GM21723 (cell line): Measurements from ENCODE around the gene RTN4RL1.

Experiments used
- ATAC-seq: cut with Tn5 transposase; IDR thresholded peaks from one replicate; pipeline ENCODE4 v1.9.1; 2021; ENCODE audit warnings: mild to moderate bottlenecking, moderate library complexity; ENCODE audit not compliant: unreplicated experiment

The RTN4RL1 gene

DNA sequence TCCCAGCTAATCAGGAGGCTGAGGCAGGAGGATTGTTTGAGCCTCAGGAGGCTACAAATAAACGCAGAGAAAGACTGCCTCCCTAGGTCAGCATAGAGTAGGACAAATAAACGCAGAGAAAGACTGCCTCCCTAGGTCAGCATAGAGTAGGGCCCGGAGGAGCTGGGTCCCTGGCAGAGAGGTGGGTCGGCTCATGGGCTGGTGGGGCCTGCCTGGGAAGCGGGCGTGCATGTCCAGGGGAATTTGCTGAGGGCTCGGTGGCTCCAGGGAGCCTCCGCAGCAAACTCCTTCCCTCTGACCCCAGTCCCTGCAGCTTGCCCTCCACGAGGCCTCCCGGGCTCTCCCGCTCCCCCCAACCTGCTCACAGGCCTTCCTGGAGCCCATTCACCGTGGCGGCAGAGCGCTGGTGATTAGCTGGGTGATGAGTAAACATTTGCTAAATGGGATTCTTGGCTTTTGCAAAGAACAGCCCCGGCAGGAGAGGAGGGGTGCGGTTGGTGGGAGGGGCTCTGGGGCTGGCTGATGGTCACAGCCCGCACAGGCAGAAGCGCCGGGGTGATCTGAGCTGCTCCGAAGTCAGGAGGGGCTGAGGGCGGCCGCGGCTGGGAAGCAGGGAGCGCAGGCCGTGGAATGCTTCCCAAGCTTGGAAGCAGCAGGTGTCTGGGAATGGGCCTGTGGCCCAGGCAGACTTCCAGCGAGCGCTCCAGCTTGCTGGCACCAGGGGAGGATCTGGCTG is 93.1 kb downstream of the RTN4RL1 start:
- ATAC-seq = no peak

DNA sequence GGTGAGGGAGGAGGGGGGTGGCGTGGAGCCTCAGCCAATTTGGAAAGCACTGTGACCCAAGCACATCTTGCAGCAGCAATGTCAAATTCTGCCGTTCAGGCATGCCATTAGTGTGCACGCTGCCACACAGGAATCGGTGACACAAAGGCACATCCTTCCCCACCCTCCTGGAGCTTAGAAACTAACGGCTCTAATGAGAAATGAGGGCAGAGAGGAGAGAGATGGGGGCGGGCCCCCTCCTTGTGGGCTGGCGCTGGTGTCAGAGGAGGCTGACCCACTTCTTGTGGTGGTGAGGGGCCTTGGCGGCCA is 94.8 kb downstream of the RTN4RL1 start:
- no peak for ATAC-seq

DNA sequence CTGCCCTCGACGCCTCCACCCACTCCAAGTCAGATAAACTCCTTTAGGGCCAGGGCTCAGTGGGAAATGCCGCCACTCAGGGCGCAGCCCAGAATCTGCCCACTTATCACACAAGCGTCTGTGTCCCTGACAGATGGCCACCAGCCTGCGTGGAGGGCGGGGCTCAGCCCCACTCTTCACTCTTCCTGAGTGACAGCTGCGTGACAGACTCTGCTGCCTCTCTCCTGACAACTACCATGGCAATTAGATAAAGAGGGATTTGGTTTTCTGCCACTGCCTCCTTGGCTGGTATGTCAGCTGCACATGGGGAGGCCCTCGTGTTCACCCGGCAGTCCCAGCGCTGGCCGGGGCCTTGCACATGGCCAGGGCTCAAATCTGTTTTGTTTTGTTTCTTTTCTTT is 96.2 kb downstream of the RTN4RL1 start:
- no peak for ATAC-seq

DNA sequence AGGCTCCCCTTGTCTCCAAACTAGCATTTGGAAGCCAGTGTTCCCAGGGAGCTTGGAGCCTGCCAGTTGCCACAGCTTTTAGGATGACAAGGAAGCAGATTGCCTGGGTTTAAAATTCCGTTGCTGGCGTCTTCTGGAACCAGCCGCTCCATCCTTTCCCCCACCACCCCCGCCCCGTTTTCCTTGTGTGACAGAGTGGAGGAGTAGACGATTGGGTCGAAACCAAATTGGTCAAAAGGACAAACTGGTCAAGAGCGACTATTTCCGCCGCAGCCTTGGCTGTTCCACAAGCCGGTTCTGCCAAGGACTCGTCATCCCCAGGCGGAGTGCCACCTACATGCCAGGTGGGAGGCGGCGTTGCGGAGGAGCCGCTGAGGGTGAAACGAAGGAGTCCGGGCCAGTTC is 104.2 kb downstream of the RTN4RL1 start:
- no peak for ATAC-seq

DNA sequence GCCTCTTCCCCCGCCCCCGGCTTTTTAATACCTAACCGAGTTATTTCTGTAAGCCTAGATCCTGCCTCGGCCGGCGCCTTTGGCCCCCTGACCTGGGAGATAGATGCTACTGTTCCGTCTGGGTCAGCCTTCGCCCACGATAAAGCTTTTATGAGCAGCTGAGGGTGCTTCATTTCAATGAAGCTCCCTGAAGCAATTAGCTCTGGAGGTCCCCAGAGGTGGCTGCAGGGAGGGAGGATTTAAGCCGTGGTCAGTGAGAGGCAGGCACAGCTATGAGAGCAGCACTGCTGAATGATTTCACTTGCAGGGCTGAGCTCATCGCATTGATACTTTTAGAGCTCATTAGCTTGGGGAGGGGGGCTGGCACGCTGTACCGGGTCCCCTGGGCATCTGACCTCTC is 105.9 kb downstream of the RTN4RL1 start:
- ATAC-seq = no peak

DNA sequence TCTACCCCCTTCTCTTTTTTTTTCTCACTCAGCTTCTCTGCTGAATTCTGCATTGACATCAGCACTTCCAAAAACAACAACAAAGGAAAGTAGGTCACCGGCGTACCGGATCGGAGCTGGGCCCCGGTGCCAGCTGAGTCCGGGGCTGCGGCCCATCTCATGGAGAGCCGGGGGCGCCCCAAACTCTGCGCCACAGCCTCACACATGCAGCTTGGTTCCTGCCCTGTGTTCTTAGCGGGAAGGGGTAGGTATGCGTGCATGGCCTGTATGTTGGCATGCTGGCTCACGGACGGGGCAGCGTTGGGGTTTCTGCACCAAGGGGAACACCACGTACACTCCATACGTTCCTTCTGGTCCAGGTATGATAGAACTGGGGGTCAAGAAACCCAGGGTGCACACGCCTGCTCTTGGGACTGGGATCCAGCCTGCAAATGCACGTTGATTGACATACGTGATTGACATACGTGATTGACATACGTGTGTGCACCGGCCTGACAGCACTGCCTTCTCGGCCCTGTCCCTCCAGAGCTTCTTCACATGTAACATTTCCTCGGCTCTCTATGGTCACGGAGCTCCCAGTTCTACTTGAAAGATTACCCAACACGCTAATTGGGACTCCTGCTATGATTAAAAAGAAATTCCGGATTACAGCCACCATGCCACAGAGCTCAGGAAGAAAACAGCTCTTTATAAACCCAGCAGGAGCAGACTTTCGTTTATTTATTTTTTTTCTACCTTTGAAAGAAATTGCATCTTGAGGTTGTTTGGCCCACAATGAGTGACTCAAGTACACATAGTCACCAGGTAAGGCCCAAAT is 106.6 kb downstream of the RTN4RL1 start:
- no peak for ATAC-seq

DNA sequence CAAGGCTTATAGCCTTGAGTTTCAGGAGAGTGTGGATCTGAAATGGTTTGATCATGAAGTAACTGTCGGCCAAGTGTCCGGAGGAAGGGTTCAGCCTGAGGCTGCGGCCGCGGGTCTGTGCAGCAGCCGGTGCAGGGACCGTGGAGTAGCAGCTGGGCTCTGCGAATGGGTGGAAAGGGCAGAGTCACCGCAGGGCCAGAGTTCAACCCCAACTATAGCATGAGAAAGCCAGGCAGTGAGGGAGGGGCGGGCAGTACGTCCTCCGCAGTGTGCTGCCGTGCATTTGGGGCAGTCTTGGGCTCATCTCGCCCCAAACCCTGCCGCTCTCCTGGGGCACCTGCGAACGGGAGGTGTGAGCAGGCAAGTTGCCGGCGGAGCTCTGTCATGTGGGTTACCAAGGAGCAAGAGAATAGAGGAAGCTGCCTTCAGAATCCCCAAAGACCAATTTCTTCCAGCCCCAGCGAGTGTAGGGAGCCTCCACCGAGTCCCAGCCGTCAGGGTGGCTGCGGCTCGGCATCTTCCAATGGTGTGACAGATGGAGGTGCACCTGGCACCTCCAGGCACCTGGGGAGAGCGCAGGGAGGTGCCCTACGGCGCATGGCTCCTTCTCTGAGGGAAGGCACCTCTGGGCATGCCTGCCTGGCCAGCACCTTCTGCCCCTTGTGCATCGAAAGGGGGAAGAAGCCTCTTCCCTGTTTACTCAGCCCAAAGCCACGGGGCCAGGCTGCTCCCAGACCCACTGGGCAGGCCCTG is 108.0 kb downstream of the RTN4RL1 start:
- ATAC-seq = no peak

DNA sequence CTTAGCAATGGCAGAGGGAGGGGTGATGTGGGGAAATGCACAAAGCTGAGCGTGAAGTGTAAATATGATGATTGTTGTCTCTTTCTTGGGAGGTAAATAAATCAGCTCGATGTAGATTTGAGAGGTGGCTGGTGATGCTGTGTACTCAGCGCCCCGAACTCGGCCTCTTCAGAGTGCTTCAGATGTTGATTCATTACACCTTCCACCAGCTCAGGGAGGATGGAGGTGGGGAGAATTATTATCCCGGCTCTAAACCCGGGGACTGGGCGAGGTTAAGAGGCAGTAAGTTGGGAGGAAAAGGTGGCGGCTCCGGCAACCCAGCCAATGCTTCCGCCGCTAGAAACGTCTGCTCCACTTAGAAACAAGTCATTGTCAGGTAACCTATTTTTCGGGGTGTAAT is 108.8 kb downstream of the RTN4RL1 start:
- no peak for ATAC-seq

DNA sequence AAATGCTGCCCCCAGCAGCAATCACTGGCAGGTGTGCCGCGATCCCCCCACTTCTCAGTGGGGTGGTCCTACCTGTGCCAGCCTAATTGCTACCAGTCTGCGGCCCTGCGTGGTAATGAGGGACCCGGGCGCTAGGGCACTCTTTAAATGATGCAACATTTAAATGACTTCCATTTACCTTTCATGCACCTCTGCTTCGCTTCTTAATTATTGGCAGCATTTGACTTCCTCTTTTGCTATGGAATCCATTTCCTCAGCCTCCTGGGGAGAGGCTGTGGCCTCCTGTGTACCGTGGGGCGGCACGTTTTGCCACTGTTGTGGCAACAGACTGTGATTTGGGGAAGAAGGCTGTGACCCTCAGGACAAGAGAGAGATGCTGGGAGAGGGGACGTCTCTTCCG is 109.2 kb downstream of the RTN4RL1 start:
- no peak for ATAC-seq

DNA sequence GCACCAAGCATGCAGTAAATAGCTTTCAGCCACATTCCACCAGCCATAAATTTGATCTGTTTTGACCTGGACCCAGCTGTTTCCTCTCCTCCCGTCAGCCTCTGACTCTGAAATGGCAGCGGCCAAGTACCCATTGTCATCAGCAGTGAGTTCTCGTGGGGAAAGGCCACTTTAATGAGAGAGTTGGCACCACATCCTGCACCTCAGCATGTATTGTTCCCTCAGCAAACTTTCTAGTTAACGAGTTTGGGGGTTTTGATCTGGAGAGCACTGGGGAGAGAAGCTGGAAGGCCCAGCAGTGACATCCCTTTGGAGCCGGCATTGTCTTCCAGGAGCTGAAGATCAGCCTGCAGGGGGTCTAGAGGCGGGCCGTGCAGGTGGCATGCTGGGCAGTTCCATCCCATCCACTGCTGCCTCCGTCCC is 110.5 kb downstream of the RTN4RL1 start:
- no peak for ATAC-seq

DNA sequence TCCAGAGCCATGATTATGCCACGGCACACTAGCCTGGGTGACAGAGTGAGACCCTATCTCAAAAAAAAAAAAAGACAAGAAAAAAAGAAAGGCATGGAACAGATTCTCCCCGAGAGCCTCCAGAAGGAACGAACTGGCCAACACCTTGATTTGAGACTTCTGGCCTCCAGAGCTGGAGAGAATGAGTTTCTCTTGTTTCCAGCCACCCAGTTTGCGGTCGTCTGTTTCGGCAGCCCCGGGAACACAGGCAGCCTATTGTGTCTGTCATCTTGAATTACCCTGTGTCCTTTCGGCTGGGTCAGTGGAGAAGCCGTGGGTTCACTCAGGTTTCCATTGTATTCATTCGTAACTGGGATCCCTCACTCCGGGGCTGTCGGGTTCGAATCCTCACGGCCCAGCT is 111.4 kb downstream of the RTN4RL1 start:
- ATAC-seq = no peak

DNA sequence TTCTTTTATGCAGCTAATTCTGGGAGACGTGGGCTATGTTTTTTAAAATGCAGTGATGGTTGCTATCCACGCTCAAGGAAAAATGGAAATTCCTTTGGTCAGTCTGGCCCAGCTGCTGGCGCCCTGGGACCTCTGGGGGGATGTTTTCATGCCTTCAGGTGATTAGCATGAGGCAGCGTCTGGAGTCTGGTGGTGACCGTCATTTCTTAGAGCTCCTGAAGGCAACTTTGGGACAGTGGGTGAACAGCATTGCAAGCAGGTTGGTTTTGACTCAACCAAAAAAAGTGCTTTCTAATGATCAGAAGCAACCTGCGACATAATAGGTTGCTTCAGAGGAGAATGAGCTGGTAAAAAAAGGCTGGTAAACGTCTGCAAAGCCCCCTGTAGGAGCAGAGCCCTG is 113.0 kb downstream of the RTN4RL1 start:
- ATAC-seq = no peak

DNA sequence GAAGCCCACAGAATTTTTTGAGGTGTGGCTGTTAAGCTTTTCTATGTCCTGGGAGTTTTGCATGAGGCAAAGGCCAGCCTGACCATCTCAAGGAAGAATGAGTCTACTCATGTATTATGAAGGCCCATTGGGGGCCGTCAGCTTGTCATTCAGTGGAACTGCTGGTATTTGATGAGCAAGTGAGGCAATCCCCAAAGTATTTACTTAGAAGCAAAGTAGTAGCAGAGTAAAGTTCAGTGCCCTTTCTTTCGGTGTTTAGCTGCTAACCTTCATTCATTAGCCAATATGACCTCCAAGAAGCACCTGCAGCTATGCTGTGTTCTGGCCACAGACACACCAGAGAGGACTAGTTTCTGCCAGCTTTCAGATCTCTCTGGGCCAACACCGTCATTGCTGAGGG is 115.1 kb downstream of the RTN4RL1 start:
- no peak for ATAC-seq

DNA sequence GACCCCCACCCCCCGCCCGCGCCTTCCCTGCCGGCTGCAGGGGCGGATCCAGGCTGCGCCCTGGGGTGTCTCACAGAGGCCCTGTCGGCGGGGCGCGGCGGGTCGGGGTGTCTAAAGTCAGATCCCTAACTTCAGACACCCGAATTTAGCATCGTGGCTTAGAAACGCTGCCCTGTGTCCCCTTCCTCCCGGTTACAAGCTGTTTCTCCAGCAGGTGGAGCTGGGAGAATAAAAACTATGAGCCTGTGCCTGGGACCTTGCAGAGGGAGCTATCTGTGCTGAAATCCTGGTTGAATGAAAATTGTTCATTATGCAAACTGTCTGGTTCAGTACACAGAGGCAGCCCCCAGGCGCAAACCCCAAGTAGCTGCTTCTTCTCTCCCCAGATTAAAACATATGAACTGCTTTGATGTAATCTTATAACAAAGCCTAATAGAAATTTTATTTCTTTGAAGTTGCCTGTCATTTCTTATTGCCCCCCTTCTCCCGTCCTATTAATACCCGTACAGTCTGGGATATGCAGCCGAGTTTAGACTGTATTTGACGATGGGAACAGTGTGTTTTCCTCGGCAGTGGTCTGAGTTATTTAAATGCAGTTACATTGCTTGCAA is 116.3 kb downstream of the RTN4RL1 start:
- no peak for ATAC-seq

DNA sequence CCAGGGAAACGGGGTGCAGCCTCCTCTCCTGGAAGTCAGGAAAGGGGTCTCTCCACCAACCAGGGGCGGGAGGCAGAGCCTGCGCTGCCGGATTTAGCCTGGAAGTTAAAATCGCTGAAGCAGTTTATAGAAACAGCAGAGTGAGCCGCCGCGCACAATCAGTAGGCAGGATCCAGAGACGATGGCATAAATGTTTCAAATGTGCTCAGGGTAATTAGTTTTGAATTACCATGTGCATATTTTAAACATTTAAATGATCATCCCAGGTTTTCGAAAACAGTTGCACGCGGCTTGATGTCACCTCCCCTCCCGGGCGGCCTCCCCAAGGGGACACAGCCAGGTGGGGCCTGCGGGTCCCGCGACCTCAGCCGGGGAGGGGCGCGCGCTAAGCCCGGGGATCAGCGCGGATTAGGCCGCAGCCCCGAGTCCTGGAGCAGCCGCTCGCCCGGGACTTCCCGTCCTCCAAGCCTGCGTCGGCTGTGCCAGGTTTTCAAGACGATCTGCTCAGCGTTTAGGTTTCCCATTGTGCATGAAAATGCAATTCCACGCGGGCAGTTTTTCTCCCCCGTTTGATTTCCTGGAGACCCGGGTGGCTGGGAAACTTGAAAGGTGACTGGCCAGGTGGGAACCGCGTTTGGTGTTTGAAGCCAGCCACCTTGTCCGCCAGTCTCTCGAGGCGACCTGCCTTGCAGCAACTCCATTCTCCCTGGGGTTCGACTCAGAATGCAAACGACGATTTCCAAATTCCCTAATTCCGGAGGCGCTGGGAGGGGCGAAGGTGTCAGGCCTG is 117.0 kb downstream of the RTN4RL1 start:
- no peak for ATAC-seq

DNA sequence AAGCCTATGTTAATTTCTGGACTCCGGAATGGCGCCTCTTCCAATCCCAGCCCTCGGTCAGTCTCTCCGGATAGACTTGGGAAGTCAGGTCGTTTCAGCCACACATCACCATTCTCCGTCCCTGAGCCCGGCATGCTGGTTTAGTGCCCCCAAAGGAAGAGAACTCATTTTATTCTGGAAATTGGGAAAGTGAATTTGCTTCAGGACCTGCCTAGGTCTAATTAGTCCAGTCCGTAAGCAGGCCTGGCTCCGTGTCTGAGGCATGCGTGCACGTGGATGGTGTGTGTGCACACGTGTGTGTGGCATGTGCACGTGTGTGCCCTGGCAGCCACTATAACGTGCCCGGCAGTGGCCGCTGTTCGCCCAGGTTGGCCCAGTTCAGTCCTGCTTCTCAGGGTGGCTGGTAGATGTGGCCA is 117.9 kb downstream of the RTN4RL1 start:
- no peak for ATAC-seq

DNA sequence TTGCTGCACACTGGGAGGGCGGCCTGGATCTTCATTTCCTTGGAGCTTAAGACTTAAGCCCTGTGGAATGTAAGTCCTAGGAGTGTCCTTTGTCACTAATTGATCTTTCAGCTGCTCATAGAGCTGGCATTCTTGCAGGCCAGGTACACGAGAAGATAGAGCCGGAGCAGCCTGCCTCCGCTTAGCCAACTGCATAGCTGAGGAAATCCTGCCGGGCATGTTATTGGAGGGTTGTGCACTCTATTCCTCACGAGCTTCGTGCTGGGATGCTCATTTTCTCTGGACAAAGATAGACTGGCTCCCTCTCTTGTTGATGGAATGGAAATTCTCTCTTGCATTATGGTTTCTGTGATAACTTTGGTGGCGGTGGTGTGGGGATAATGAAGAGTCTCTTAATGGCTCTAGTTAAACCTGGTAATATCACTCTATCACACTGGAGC is 118.5 kb downstream of the RTN4RL1 start:
- no peak for ATAC-seq

DNA sequence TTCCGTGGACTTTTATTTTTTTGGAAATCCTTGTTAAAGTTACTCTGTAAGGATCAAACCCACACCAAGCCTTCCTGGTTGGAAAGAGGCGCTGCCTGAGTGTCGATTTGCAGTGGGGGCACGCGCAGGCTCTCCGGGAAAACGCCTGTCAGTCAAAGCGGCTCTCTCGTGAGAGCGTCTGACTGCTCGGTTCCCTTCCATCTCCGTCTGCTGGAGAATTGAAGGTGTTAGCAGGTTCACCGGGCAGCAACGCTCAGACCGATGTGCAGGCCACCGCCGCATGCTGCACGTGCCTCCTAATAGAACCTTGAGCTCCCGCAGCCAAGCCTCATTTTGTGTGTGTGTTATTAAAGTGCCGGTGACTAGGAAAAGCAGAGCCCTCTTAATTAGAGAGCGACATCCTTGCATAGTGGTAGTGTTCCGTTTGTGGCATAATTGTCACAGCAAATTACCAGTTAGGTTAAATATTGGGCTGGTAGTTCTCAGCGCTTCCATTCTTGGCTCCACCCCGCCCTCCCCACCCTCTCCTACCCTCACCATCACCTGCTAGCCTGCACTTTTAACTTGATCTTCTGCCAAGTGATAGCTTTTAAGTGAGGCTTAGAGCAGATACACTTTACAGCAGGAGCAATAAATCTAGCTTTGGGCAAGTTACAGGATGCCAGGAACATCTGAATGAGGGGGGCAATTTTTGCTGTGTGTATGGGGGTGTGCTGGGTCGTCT is 119.8 kb downstream of the RTN4RL1 start:
- ATAC-seq = no peak

DNA sequence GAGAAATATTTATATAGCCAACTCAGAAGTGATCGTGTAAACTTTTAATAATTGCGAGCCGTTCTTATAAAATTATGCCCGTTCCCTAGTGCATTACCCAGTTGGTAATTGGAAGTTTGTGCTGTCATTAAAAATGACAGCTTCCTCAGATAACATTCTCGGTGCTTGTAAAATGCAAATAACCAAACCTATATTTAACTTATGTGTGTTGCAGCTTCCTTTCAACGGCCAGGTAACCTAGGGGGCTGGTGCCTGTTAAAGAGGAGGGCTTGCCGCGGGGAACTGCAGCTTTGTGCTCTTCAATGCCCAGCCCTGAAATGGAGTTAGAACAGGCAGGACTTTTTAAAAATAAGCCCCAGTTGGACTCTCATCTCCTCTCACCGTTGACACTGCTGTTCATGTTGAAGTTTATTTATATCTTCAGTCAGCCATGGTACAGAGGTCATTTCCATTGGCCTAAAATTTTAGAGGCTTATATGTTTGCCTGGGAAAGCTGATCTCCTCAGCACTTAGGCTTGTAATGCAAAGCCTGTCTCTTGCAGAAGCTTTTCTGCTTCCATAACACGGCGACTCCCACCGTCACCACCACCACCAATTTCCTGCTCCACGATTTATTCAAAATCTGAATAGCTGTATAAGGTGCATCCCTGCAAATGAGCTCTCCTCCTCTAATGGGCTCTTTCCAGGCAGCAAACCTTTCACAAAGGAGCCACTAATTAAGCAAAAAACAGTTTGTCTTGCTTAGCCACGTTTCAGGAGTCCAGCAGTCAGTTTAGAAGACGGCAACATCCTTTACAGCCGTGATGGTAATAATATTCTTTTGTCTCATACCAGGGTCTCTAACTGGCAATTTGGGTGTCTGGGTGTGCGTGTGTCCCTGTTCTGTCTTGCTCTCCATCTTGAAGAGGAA is 120.6 kb downstream of the RTN4RL1 start:
- ATAC-seq = no peak
